Suppressor macrophage (primary cell): Measurements from ENCODE around the gene PPIL4.
A peak's percentile ranks its signal among the peaks of the same experiment; 100 is the strongest.
"Not testable (repeated sequence)": the region's sequence is repeated elsewhere in the genome, so short reads cannot be mapped to it uniquely, and the experiment has no call there.

ENCODE experiments used
- DNase-seq, 4 experiments: peaks; one replicate each; pipeline ENCODE4 v3.0.0-alpha.2; 2020 to 2022

The PPIL4 gene

GRCh38 chr6:149483849-149484655, 61.8 kb downstream of the PPIL4 start:
- peak in 2 of 4 experiments; percentile 19 to 22 for DNase-seq

- DNase-seq, result peak; percentile 56 to 79 (median 71)
These were observed 62.5 kb downstream of the PPIL4 start for GRCh38 chr6:149483334-149483725.

- peak; percentile 56 to 80 (median 72) for DNase-seq
These were observed 63.1 kb downstream of the PPIL4 start for GRCh38 chr6:149482545-149483333.

GRCh38 chr6:149480502-149481280, 65.2 kb downstream of the PPIL4 start:
- DNase-seq, result no peak

GRCh38 chr6:149478631-149479314, 67.1 kb downstream of the PPIL4 start:
- no peak for DNase-seq

- DNase-seq, result no peak
These were observed 68.3 kb downstream of the PPIL4 start for GRCh38 chr6:149477544-149477943.

GRCh38 chr6:149476789-149477455, 68.9 kb downstream of the PPIL4 start:
- DNase-seq, result no peak

GRCh38 chr6:149474108-149474935, 71.5 kb downstream of the PPIL4 start:
- DNase-seq, result no peak

- no peak for DNase-seq
These were observed 72.5 kb downstream of the PPIL4 start for GRCh38 chr6:149473080-149474052.

GRCh38 chr6:149472241-149472640, 73.6 kb downstream of the PPIL4 start:
- DNase-seq, result no peak

GRCh38 chr6:149471801-149472200, 74.0 kb downstream of the PPIL4 start:
- DNase-seq, result no peak

GRCh38 chr6:149470948-149471347, 74.9 kb downstream of the PPIL4 start:
- no peak for DNase-seq

GRCh38 chr6:149468179-149468578, 77.7 kb downstream of the PPIL4 start:
- DNase-seq, result no peak

GRCh38 chr6:149467265-149467664, 78.6 kb downstream of the PPIL4 start:
- DNase-seq, result no peak

GRCh38 chr6:149464411-149464810, 81.4 kb downstream of the PPIL4 start:
- DNase-seq, result peak in 3 of 4 experiments; percentile 22 to 60 (median 46)

- DNase-seq, result no peak
These were observed 82.1 kb downstream of the PPIL4 start for GRCh38 chr6:149463781-149464180.

- peak; percentile 60 to 80 (median 72) for DNase-seq
These were observed 83.1 kb downstream of the PPIL4 start for GRCh38 chr6:149462712-149463111.

- DNase-seq, result no peak
These were observed 84.2 kb downstream of the PPIL4 start for GRCh38 chr6:149461670-149462069.

- not testable (repeated sequence) for DNase-seq
These were observed 85.6 kb downstream of the PPIL4 start for GRCh38 chr6:149460249-149460648.

GRCh38 chr6:149459761-149460160, 86.1 kb downstream of the PPIL4 start:
- no peak for DNase-seq
